GM12878 (cell line): ENCODE data around the gene ETNPPL. TPM values are rescaled to one million over a fixed set of nuclear protein-coding genes. Genes with fewer than 3 reads are reported as not detected.

Experiments used
- ATAC-seq: fragments of 200-7000 bp; cut with Tn5 transposase; 3 replicates; pipeline ENCODE4 v1.9.1; 2020; ENCODE audit warnings: mild to moderate bottlenecking, moderate library complexity
- BruUV-seq: library from RNA; stranded (reverse); fragments of 400-500 nt; replicated peaks from 2 replicates; lab custom pipeline; 2021; lab: Mats Ljungman, UMichigan
- CTCF ChIA-PET: fragments of 300-600 bp; sonication (Branson Sonifier 250); formaldehyde crosslinking; extraction: SDS; loops from one replicate; lab custom pipeline; 2021; ENCODE audit warnings: inconsistent platforms; lab: Yijun Ruan, JAX
- POLR2A ChIA-PET: fragments of 350-600 bp; formaldehyde crosslinking; extraction: SDS; loops from one replicate; lab custom pipeline; 2021; ENCODE audit warnings: inconsistent platforms; lab: Charles Lee
- RAD21 ChIA-PET: fragments of 300-600 bp; sonication (Branson Sonifier 250); formaldehyde crosslinking; loops from one replicate; lab custom pipeline; 2023; ENCODE audit warnings: antibody characterized with exemption; ENCODE audit not compliant: unreplicated experiment; lab: Charles Lee
- SMC1A ChIA-PET: fragments of 300-600 bp; sonication (Branson Sonifier 250); formaldehyde crosslinking; loops from one replicate; lab custom pipeline; 2023; ENCODE audit not compliant: unreplicated experiment, uncharacterized antibody; lab: Charles Lee
- DNase-seq: peaks from one replicate; pipeline ENCODE4 v3.0.0-alpha.2; 2011; ENCODE audit warnings: low read depth, low spot score
- FAIRE-seq: peaks from 3 replicates; lab custom pipeline; 2011; peaks lifted over from hg19 to GRCh38; lab: Jason Lieb, UNC
- H2AFZ ChIP-seq: 2 replicates; pipeline ENCODE4 v1.6.0; 2011; ENCODE audit warnings: low read depth, low read length, control low read depth; ENCODE audit not compliant: control insufficient read depth
- H3K27ac ChIP-seq: 2 replicates; pipeline ENCODE4 v1.5.1; 2011; ENCODE audit warnings: control low read depth; ENCODE audit not compliant: control insufficient read depth, insufficient read depth
- H3K27me3 ChIP-seq, 2 experiments: replicated peaks in 1 of 2; 2 replicates each; pipeline versions ENCODE4 v1.6.0 to v1.6.1; 2011; ENCODE audit warnings: low read length in 1 of 2; ENCODE audit not compliant: control insufficient read depth in 2 of 2, insufficient read depth in 2 of 2
- H3K36me3 ChIP-seq, 2 experiments: 2 replicates each; pipeline ENCODE4 v1.5.1; 2011; ENCODE audit warnings: low read length in 1 of 2; ENCODE audit not compliant: control insufficient read depth in 2 of 2, insufficient read depth in 2 of 2
- H3K4me1 ChIP-seq: 2 replicates; pipeline ENCODE4 v1.6.1; 2011; ENCODE audit warnings: mild to moderate bottlenecking, low read length, moderate library complexity, mixed read lengths; ENCODE audit not compliant: control insufficient read depth, insufficient read depth
- H3K4me2 ChIP-seq: 2 replicates; pipeline ENCODE4 v1.6.0; 2011; ENCODE audit warnings: control low read depth; ENCODE audit not compliant: control insufficient read depth, insufficient read depth
- H3K4me3 ChIP-seq: fragments of 200-600 bp; sonication (generic); 2 replicates; pipeline ENCODE4 v1.5.1; 2016
- H3K79me2 ChIP-seq: 2 replicates; pipeline ENCODE4 v1.6.0; 2011; ENCODE audit warnings: low read length; ENCODE audit not compliant: control insufficient read depth, insufficient read depth
- H3K9ac ChIP-seq: 2 replicates; pipeline ENCODE4 v1.8.0; 2011; ENCODE audit warnings: low read length, control low read depth, mixed read lengths; ENCODE audit not compliant: control insufficient read depth, insufficient read depth
- H3K9me3 ChIP-seq: replicated peaks from 3 replicates; pipeline ENCODE4 v1.5.1; 2011; ENCODE audit warnings: mild to moderate bottlenecking, low read length; ENCODE audit not compliant: control insufficient read depth, insufficient read depth
- H4K20me1 ChIP-seq: 2 replicates; pipeline ENCODE4 v1.6.0; 2011; ENCODE audit not compliant: control insufficient read depth, insufficient read depth
- BHLHE40 ChIP-seq, 2 experiments: fragments of 450-650 bp in 1 of 2; IDR thresholded peaks; 2 replicates each; pipeline ENCODE4 v1.6.1; 2011 to 2017; ENCODE audit warnings: low read depth in 2 of 2, borderline replicate concordance in 1 of 2, improper control_type of control experiment in 1 of 2, low read length in 1 of 2, mild to moderate bottlenecking in 1 of 2
- CHD1 ChIP-seq: IDR thresholded peaks from 2 replicates; pipeline ENCODE4 v1.6.1; 2012; ENCODE audit warnings: low read depth, low read length, improper control_type of control experiment
- CUX1 ChIP-seq: IDR thresholded peaks from 2 replicates; pipeline ENCODE4 v1.6.1; 2012; ENCODE audit warnings: improper control_type of control experiment, low read depth, low read length; ENCODE audit not compliant: insufficient replicate concordance
- ESRRA ChIP-seq: IDR thresholded peaks from 2 replicates; pipeline ENCODE4 v1.6.1; 2012; ENCODE audit warnings: mild to moderate bottlenecking, low read length, improper control_type of control experiment
- HDAC2 ChIP-seq: fragments of 200-600 bp; sonication (generic); IDR thresholded peaks from 2 replicates; pipeline ENCODE4 v1.6.1; 2017
- HDAC6 ChIP-seq: fragments of 200-600 bp; sonication (generic); IDR thresholded peaks from one replicate; pipeline ENCODE4 v1.8.0; 2017; ENCODE audit warnings: antibody characterized with exemption; ENCODE audit not compliant: unreplicated experiment
- KLF5 ChIP-seq: fragments of 450-650 bp; IDR thresholded peaks from 2 replicates; pipeline ENCODE4 v1.6.1; 2014; ENCODE audit warnings: mild to moderate bottlenecking; ENCODE audit not compliant: partially characterized antibody
- LARP7 ChIP-seq: fragments of 450-650 bp; IDR thresholded peaks from 2 replicates; pipeline ENCODE4 v1.6.1; 2017; ENCODE audit warnings: mild to moderate bottlenecking
- NFYB ChIP-seq: IDR thresholded peaks from 2 replicates; pipeline ENCODE4 v1.6.1; 2011; ENCODE audit warnings: low read depth, mild to moderate bottlenecking, low read length, improper control_type of control experiment, moderate library complexity; ENCODE audit not compliant: insufficient read depth
- PAX5 ChIP-seq: IDR thresholded peaks from 2 replicates; pipeline ENCODE4 v1.6.1; 2011; ENCODE audit warnings: low read depth, low read length, borderline replicate concordance
- POU2F2 ChIP-seq: IDR thresholded peaks from 3 replicates; pipeline ENCODE4 v1.6.1; 2011; ENCODE audit warnings: low read depth, mild to moderate bottlenecking, low read length, borderline replicate concordance
- RBBP5 ChIP-seq: fragments of 200-600 bp; sonication (generic); conservative IDR thresholded peaks from 2 replicates; pipeline ENCODE4 v1.6.1; 2016
- TCF7 ChIP-seq: IDR thresholded peaks from 2 replicates; pipeline ENCODE4 v1.6.1; 2014; ENCODE audit warnings: antibody characterized with exemption, borderline replicate concordance
- ZNF207 ChIP-seq: fragments of 450-650 bp; IDR thresholded peaks from 2 replicates; pipeline ENCODE4 v1.6.1; 2014; ENCODE audit warnings: antibody characterized with exemption, mild to moderate bottlenecking, borderline replicate concordance
- ZNF384 ChIP-seq: IDR thresholded peaks from 2 replicates; pipeline ENCODE4 v1.6.1; 2012; ENCODE audit warnings: low read depth, mild to moderate bottlenecking, low read length, improper control_type of control experiment, borderline replicate concordance
- WGBS: methylation state at CpG from one replicate; pipeline ENCODE4 v1.1.6; 2016; ENCODE audit warnings: low lambda C conversion rate; ENCODE audit not compliant: insufficient replicate concordance, insufficient coverage; ENCODE audit errors: missing lambda C conversion rate; 5-methylcytosine and 5-hydroxymethylcytosine counted together
- in situ Hi-C: fragments of 300-500 bp; cut with MboI; formaldehyde crosslinking; loops from 9 replicates; pipeline ENCODE4 v1.14.3; 2018; ENCODE audit warnings: mixed read lengths
- intact Hi-C: fragments of 100-400 bp; cut with micrococcal nuclease; formaldehyde crosslinking; loops from one replicate; pipeline ENCODE4 v1.14.2; 2022; ENCODE audit not compliant: unreplicated experiment
- polyA plus RNA-seq, 11 experiments: library from polyadenylated mRNA; depleted of rRNA in 4 of 11; unstranded in 6 of 11; stranded (reverse) in 5 of 11; fragments of >200 nt; fragmentation: Nextera tagmentation in 4 of 11; fragmentation: Illumina TruSeq in 1 of 11; extraction: Ambion mirVana in 4 of 11; extraction: Trizol in 1 of 11; gene quantifications; 1 replicate in 1 of 11; 2 replicates in 10 of 11; pipeline versions ENCODE4 v1.2.1 to v1.2.3, GENCODE V29; 2011 to 2016; ENCODE audit warnings: inconsistent platforms in 2 of 11, missing spikeins in 2 of 11, low read depth in 1 of 11
- total RNA-seq, 4 experiments: library from RNA; depleted of rRNA in 3 of 4; stranded (reverse); fragments of >200 nt in 3 of 4; fragmentation: Illumina TruSeq in 1 of 4; extraction: Trizol in 1 of 4; gene quantifications; 2 replicates each; pipeline versions ENCODE4 v1.2.1 to v1.2.3, GENCODE V29; 2013 to 2021

The ETNPPL gene
- total and polyA plus RNA-seq, 10 of the 15 experiments (the other 5 are each of a cell fraction or from before 2014, with no cell fraction given): not detected

GRCh38 chr4:108709234-108709633 lies 53.6 kb downstream of the ETNPPL start:
- SMC1A ChIA-PET: interaction anchor here (1.1 kb wide), 1 partner anchor 13 kb away, joined by 3 read pairs; no protein-coding TSS in a partner anchor
- no TSS peak for BruUV-seq
- no peaks in the 10 kb centered on the region; a peak in 1 of 4 replicates for H3K27me3 ChIP-seq
- CTCF ChIA-PET: no interaction called here
- no peak overlapping the region for H3K4me3 ChIP-seq
- no peak overlapping the region for H3K27ac ChIP-seq
- FAIRE-seq (no peak), ATAC-seq (no peak), DNase-seq (no peak)
- H4K20me1 ChIP-seq: no peaks in the 10 kb centered on the region
- no peak for TF ChIP-seq PAX5
- no peak for TF ChIP-seq ZNF207
- TF ChIP-seq NFYB: no peak
- TF ChIP-seq ESRRA: no peak
- TF ChIP-seq KLF5: no peak
- no peak for TF ChIP-seq HDAC6
- no peak for TF ChIP-seq CUX1
- TF ChIP-seq BHLHE40 (IDR thresholded peaks at IDR 0.05; ENCODE audit: borderline replicate concordance in 1 of 2, low read depth in 2 of 2, low read length in 1 of 2): no peak
- TF ChIP-seq ZNF384: no peak
- TF ChIP-seq POU2F2: no peak
- no peak for TF ChIP-seq LARP7
- TF ChIP-seq TCF7: no peak
- no peak for TF ChIP-seq HDAC2
- TF ChIP-seq CHD1: no peak
- no peak for TF ChIP-seq RBBP5
- POLR2A ChIA-PET: no interaction called here
- no peak overlapping the region for H2AFZ ChIP-seq
- no peaks in the 10 kb centered on the region for H3K79me2 ChIP-seq
- H3K36me3 ChIP-seq: no peaks in the 10 kb centered on the region
- WGBS: 23% methylated on average over 10 of the region's 10 CpGs
- RAD21 ChIA-PET: no interaction called here
- in situ Hi-C loops (no loop called here), intact Hi-C loops (no loop called here)
- no peak overlapping the region for H3K4me2 ChIP-seq
- no peaks in the 10 kb centered on the region for H3K9me3 ChIP-seq
- H3K9ac ChIP-seq: no peak overlapping the region
- no peaks in the 10 kb centered on the region for H3K4me1 ChIP-seq
